ENCODE results near the gene TGOLN2.

- TF ChIP-seq CTCF (IDR thresholded peaks at IDR 0.05): no peak
- no peak for TF ChIP-seq POLR2A (IDR thresholded peaks at IDR 0.05)
Measured at GRCh38 chr2:85314884-85315242, 12.9 kb downstream of the TGOLN2 start.
